Parietal lobe (tissue), 2 donors: ENCODE results near the gene CFAP44. TPM values are rescaled to one million over a fixed set of nuclear protein-coding genes. Genes with fewer than 3 reads are reported as not detected.

Source experiments
- small RNA-seq: library from RNA; depleted of rRNA; stranded (forward); fragments of <200 nt; gene quantifications from one replicate; pipeline ENCODE3, GENCODE V24; 2014; ENCODE audit warnings: low replicate concordance
- total RNA-seq: library from RNA; depleted of rRNA; stranded (reverse); fragments of >200 nt; gene quantifications from one replicate; pipeline ENCODE4 v1.2.3, GENCODE V29; 2014

CFAP44 gene, protein sequence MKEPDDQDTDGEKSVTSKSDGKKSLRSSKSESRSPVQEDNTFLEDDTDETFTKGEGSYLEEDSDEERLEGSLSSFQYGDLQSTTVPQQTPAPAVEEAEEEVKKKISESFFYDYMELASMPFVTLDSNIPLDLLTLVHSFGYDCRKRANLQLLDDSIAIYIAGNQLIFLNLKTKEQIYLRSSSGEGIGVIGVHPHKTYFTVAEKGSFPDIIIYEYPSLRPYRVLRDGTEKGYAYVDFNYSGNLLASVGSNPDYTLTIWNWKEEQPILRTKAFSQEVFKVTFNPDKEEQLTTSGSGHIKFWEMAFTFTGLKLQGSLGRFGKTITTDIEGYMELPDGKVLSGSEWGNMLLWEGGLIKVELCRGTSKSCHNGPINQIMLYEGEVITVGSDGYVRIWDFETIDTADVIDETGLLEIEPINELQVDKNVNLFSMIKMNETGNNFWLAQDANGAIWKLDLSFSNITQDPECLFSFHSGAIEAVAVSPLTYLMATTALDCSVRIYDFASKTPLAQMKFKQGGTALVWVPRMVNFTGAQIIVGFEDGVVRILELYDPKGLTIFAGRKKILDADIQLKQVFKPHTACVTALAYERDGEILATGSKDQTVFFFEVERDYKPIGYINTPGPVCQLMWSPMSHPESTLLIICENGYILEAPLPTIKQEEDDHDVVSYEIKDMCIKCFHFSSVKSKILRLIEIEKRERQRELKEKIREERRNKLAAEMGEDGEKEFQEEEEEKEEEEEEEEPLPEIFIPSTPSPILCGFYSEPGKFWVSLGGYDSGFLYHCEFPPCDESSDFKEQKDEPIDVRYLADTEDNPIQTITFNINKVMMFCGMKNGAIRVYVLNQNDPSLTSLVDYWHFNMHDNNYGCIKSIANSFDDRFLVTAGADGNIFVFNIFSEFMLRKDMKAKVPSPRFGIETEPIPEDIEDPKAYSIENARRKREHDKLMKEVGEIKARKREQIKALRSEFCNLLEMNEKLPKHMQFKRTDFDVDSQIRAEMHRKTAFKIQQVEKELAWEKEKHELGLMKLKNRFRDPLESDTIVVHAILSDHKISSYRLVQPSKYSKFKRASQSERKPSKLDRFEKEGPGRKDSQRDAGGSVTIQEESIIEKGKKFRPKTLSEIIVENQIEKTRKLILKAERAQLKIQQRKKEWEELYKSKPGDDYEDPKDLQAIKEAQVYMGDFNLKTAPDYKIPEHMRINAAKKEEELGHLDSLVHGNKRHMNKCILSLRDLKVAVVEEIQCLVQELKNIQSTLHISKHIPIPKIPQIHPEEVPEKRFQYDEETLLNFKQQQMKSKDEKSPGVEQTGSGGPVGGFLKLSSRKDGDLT (N-terminal part only)
- 5.9 TPM for total RNA-seq

DNA sequence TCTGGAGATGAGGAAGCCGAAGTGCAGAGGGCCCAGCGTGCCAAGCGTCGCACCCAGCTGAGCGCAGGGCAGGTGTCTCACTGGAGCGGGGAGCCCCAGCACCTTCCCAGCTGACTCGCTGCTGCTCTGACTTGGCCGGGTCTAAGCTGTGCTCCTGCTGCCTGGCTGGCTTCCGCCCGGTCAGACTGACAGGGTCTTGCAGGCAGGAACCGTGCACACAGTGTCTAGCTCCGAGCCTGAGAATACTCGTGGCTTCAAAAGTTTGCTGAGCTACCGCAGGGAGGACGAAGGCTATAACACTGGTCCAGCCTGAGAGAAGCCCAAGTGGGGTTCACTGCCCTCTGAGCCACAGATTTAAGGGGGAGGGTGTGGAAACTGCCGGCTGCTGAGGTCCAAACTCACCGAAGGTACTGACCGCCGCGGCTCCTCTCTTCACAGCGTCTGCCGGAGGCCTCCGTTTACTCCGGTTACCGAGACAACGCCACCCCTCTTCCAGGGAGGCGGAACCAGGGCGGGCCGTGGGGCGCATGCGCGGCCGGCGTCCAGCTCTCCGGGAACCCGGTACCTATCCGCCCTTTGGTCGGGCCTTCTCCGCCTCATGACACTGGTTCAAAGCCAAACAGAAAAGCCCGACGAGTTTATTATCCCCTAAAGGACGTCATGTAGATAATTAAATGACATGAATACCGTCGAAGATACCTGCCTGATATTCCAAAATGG, at the start of gene CFAP44:
Gene CFAP44 (minus strand): TSS at position 443 of the 720 bp plus-strand sequence. CDS start 7,829 bp downstream, outside the sequence.

Small RNA genes lying within 50 kb of the gene (small RNA-seq; reads per million reads assigned to genes)
- gene MIR8076: not detected

Other genes with a start within 250 kb of the CFAP44 start
- 33.8 TPM for gene BOC, start 229.9 kb downstream of the CFAP44 start, total RNA-seq
- 16.9 TPM for gene SPICE1, start 73.7 kb upstream of the CFAP44 start, total RNA-seq
- gene SIDT1, start 91.1 kb upstream of the CFAP44 start, total RNA-seq: 4.7 TPM